Measurements from ENCODE around the gene EPHB1.
"Not testable (repeated sequence)": the region's sequence is repeated elsewhere in the genome, so short reads cannot be mapped to it uniquely, and the experiment has no call there.

EPHB1 gene

DNA sequence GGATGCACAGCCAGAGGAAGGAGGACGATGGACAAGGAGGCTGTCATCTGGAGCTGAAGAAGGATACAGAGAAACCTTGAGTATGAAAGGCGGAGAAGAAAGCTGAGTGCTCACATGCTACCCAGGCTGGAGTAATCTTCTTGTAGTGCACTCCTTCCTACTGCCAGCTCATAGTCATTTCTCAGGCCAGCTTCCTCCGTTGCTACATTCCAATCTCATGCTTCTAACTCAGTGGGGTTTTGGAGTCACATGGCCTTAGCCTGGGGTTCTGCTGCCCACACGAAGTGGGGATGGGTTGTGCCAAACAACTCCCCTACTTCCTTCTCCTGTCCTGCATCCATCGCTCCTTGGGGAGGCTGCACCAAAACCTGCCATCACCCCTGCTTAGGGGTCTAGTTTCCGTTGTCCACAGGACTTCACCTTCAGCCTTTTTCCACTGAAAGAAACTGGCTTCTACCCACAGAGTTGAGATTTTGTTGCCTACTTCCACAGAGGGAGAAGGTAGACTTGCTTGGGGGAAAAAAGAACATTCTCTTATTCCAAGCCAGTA, 239.9 kb downstream of the EPHB1 start:
- in situ Hi-C loops (cut with HindIII; ENCODE audit: low pct_unique_long_range_greater_than_20kb, low sequenced_read_pairs): no loop called here
- DNase-seq (ENCODE audit: low read depth in 1 of 2, low spot score in 1 of 2): no peak
- TF ChIP-seq JUND (IDR thresholded peaks at IDR 0.05; ENCODE audit: low read depth): no peak

DNA sequence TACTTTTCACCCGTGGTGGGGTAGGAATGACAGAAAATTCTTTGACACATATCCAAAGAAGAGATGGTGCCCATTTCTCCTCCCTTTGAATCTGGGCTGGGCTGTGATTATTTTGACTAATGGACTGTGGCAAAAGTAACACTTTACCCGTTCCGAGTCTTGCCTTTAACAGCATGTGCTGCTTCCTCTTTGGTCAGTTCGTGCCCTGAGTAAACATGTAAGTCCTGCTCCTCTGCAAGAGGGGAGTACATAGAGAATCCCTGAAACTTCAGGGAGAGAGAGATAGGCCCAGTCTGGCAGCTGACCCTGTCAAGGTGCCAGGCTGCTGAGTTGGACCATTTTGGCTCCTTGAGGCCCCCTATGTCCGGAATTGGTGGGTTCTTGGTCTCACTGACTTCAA, 243.1 kb downstream of the EPHB1 start:
- in situ Hi-C loops (cut with HindIII; ENCODE audit: low pct_unique_long_range_greater_than_20kb, low sequenced_read_pairs): no loop called here
- no peak for TF ChIP-seq JUND (IDR thresholded peaks at IDR 0.05; ENCODE audit: low read depth)
- DNase-seq (ENCODE audit: low read depth in 1 of 2, low spot score in 1 of 2): no peak

DNA sequence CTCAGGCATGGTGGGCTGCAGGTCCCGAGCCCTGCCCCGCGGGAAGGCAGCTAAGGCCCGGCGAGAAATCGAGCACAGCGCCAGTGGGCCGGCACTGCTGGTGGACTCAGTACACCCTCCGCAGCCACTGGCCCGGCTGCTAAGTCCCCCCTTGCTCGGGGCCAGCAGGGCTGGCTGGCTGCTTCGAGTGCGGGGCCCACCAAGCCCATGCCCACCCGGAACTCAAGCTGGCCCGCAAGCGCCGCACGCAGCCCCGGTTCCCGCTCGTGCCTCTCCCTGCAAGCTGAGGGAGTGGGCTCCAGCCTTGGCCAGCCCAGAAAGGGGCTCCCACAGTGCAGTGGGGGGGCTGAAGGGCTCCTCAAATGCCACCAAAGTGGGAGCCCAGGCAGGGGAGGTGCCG, 244.5 kb downstream of the EPHB1 start:
- DNase-seq (ENCODE audit: low read depth in 1 of 2, low spot score in 1 of 2); in situ Hi-C loops (cut with HindIII; ENCODE audit: low pct_unique_long_range_greater_than_20kb, low sequenced_read_pairs): not testable (repeated sequence)

DNA sequence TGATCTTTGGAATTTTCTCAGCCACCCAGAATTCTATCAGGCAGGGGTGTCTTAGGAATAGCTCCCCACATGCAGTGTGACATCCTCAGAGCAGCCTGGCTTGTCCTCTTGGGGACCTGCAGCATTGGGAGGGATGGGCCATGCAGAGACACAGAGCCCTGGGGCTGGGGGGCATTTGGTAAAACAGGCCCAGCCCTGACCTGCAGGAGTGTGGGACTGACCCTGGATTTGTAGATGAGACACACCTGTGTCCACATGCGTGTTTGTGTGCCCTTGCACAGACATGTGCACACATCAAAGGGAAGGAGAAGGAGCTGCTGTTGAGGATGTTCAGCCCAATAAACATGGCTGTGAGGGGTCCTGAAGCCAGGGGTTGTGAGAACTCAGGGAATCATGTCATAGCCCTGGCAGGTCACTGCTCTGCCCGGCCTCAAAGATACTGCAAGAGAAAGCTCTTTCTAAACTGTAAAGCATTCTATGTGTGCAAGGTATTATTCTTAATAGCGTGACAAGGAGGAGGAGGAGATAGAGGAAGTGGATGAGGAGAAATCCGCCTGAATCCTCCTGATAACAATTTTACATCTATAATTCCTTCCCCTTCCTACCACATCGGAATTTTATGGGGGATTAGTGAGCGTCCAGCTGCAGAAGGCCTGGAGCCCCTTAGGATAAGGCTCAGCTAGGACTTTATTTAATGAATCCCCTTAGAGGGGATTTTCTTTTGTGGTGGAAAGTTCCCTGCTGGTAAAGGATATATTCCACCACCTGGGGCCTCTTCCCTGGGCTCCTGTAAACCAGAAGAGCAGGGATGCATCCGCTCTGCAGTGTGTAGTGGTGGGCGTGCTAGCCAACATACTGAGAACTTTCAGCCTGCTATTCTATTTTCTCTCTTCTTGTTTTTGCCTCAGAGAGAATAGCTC, 245.5 kb downstream of the EPHB1 start:
- in situ Hi-C loops (cut with HindIII; ENCODE audit: low pct_unique_long_range_greater_than_20kb, low sequenced_read_pairs): no loop called here
- DNase-seq (ENCODE audit: low read depth in 1 of 2, low spot score in 1 of 2): no peak
- TF ChIP-seq JUND (IDR thresholded peaks at IDR 0.05; ENCODE audit: low read depth): no peak

DNA sequence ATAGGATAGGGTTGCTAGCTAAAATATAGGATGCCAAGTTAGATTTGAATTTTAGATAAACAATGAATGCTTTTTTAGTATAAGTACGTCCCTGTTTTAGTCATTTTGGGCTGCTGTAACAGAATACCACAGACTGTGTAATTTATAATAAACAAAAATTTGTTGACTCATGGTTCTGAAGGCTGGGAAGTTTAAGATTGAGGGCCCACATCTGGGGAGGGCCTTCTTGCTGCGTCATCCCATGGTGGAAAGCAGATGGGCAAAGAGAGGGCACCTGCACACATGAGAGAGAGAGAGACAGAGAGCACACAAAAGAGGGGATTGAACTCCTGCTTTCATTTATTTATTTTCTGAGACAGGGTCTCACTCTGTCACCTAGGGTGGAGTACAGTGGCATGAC, 246.5 kb downstream of the EPHB1 start:
- DNase-seq (ENCODE audit: low read depth in 1 of 2, low spot score in 1 of 2): no peak
- in situ Hi-C loops (cut with HindIII; ENCODE audit: low pct_unique_long_range_greater_than_20kb, low sequenced_read_pairs): no loop called here
- no peak for TF ChIP-seq JUND (IDR thresholded peaks at IDR 0.05; ENCODE audit: low read depth)

DNA sequence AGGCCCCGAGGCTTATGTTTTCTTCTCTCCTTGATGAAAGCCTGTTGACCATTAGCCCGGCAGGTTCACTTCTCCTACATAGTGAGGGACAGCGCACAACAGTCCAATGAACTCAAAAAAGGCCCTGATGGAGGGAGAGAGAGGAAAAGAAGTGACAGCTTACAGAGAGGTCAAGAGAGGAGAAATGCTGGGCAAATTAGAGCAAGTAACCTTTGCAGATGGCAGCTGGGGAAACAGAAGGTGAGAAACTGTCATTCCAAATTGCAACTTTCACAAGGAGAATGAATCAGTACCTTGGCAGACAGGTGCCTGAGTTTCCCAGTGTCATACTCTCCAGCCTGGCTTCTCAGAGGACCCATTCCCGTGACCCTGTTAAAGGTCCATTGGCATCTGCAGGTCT, 252.0 kb downstream of the EPHB1 start:
- TF ChIP-seq JUND (IDR thresholded peaks at IDR 0.05; ENCODE audit: low read depth): no peak
- DNase-seq (ENCODE audit: low read depth in 1 of 2, low spot score in 1 of 2): no peak
- in situ Hi-C loops (cut with HindIII; ENCODE audit: low pct_unique_long_range_greater_than_20kb, low sequenced_read_pairs): no loop called here

DNA sequence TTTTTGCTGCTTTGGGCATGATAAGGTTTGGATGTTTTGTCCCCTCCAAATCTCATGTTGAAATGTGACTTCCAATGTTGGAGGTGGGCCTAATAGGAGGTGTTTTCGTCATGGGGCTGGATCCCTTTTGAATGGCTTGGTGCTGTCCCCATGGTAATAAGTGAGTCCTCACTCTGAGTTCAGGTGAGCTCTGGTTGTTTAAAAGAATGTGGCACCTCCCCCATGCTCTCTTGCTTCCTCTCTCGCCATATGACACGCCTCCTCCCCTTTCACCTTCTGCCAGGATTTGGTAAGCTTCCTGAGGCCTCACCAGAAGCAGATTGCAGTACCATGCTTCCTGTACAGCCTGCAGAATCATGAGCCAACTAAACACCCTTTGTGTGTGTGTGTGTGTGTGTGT, 255.5 kb downstream of the EPHB1 start:
- in situ Hi-C loops (cut with HindIII; ENCODE audit: low pct_unique_long_range_greater_than_20kb, low sequenced_read_pairs): no loop called here
- TF ChIP-seq JUND (IDR thresholded peaks at IDR 0.05; ENCODE audit: low read depth): no peak
- DNase-seq (ENCODE audit: low read depth in 1 of 2, low spot score in 1 of 2): no peak

DNA sequence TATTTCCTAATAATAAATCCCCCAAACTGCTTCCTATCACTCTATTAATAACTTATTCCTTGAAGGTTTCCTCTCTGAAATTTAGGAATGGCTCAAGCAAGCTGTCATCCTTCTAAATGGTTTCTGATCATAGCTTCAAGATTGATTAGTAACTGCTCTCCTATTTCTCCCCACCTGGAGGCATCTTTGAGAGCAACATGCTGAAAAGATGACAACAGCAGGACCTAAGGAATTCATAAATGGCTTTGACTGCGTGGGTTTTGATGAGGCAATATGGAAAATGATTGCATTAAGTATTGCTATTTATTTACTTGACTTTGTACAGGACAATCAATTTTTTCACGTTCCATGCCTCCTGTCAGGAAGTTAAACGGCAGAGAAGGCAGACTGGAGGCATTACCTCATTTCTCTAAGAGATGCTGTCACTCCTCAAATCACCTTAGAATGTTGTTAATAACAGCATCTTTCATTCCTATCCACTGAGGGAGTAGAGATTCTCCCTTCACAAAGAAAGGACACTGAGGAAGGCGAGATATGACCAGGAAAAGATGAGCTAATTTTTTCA, 256.4 kb downstream of the EPHB1 start:
- no peak for DNase-seq (ENCODE audit: low read depth in 1 of 2, low spot score in 1 of 2)
- no peak for TF ChIP-seq JUND (IDR thresholded peaks at IDR 0.05; ENCODE audit: low read depth)
- in situ Hi-C loops (cut with HindIII; ENCODE audit: low pct_unique_long_range_greater_than_20kb, low sequenced_read_pairs): no loop called here

DNA sequence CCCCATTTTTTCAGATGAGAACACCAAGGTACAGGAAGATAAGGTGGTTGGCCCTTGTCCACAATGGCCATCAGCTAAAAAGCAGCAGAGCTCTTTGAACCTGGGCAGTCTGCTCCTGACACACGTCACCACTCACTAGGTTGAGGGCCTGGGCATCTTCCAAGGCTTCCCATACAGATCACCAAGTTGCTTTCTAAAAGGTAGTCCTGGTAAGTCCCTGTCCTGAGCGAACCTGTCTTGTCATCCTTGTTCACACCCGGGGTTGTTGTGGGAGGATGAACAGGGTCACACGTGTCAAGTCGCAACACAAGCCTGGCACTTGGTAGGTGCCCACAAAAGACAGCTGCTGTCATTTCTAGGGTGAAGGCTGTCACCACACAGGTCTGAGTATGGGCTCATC, 260.4 kb downstream of the EPHB1 start:
- in situ Hi-C loops (cut with HindIII; ENCODE audit: low pct_unique_long_range_greater_than_20kb, low sequenced_read_pairs): no loop called here
- no peak for TF ChIP-seq JUND (IDR thresholded peaks at IDR 0.05; ENCODE audit: low read depth)
- DNase-seq (ENCODE audit: low read depth in 1 of 2, low spot score in 1 of 2): no peak

DNA sequence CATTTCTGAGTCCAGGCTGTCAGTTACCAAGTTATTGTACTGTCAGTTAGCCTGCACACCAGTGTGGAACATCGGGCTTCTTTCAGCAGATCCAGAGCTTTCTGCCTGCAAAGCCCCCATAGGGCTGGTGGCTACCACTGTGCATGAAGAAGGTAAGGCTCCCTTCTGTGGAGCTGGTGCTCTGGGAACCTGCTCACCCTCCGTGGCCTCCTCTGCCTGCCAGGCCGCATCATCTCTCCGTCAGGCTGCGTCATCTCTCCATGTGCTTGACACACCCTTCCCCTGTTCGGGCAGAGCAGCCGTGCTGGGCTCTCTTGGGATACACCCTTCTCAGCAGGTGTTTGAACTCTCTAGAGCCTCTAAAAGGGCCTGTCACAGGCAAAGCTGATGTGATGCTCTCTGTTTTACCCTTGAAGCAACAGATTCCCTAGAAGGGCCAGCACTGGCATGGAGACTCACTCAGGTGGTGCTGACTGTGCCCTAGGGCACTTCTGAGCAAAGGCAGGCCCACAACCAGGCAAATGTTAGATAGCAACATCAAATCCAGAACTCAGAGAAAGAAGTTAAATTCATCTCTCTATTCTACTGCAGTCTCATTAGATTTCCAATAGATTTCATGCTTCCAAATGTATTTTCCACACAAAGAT, 261.1 kb downstream of the EPHB1 start:
- no peak for DNase-seq (ENCODE audit: low read depth in 1 of 2, low spot score in 1 of 2)
- no peak for TF ChIP-seq JUND (IDR thresholded peaks at IDR 0.05; ENCODE audit: low read depth)
- in situ Hi-C loops (cut with HindIII; ENCODE audit: low pct_unique_long_range_greater_than_20kb, low sequenced_read_pairs): no loop called here

DNA sequence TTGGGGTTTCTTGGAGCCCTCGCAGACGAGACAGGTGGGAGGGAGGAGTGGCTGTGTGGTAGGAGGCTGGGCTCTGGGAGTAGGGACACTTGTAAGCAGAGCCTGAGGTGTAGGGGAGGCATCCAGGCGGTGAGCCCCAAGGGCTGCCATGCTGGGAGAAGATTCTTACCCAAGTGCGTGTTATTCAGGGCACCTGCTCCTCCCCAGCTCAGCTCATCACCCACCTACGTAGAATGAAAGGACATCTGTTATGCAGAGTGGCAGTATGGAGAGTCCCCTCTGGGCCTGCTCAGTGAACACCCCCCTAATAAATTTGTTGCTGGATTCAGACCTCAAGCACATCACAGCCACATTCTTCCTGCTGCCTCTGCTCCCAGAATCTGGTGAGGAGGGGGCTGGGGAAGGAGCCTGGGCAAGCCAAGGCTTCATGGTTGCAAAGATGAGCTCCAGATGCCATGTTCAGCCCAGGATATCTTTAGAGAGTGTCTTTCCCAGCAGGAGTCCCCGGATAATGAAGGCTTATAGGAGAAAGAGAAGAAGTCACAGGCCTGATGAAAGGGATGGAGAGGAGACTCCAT, 261.8 kb downstream of the EPHB1 start:
- in situ Hi-C loops (cut with HindIII; ENCODE audit: low pct_unique_long_range_greater_than_20kb, low sequenced_read_pairs): no loop called here
- TF ChIP-seq JUND (IDR thresholded peaks at IDR 0.05; ENCODE audit: low read depth): no peak
- DNase-seq (ENCODE audit: low read depth in 1 of 2, low spot score in 1 of 2): no peak

DNA sequence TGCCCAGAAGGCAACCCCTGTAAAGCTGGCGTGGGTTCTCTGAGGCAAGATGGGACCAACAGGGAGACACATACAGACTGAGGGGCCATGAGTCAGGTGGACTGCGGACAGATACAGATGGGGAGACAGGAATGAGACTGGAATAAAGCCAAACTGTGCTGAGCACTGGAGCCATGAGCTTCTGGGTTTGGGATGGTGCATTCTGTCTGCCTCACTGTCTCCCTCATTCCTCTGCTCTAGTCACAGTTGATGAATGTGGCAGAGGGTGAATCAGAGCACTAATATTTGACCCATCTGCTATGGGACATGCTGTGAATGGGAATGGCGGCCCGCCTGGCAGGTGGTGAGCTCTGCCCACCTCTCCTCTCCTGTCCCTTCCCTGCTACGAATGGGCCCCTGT, 262.9 kb downstream of the EPHB1 start:
- no peak for TF ChIP-seq JUND (IDR thresholded peaks at IDR 0.05; ENCODE audit: low read depth)
- no peak for DNase-seq (ENCODE audit: low read depth in 1 of 2, low spot score in 1 of 2)
- in situ Hi-C loops (cut with HindIII; ENCODE audit: low pct_unique_long_range_greater_than_20kb, low sequenced_read_pairs): no loop called here

DNA sequence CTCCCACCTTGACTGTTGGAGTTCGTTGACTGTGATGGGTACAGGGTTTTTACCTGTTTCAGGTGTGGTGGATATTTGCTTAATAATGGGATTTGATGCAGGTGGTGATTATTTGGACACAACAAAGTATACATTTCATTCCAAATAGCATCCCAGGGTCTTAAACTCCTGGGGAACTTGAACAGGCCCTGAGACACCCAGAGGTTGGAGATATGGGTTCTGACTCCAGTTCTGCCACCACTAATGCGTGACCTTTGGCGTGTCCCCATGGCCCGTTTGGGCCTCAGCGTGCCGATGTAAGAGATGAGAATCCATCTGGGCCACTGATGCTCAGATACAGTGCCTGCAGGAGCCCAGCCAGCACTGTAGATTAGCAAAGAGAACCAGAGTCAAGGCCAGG, 264.5 kb downstream of the EPHB1 start:
- in situ Hi-C loops (cut with HindIII; ENCODE audit: low pct_unique_long_range_greater_than_20kb, low sequenced_read_pairs): no loop called here
- no peak for TF ChIP-seq JUND (IDR thresholded peaks at IDR 0.05; ENCODE audit: low read depth)
- DNase-seq (ENCODE audit: low read depth in 1 of 2, low spot score in 1 of 2): no peak

DNA sequence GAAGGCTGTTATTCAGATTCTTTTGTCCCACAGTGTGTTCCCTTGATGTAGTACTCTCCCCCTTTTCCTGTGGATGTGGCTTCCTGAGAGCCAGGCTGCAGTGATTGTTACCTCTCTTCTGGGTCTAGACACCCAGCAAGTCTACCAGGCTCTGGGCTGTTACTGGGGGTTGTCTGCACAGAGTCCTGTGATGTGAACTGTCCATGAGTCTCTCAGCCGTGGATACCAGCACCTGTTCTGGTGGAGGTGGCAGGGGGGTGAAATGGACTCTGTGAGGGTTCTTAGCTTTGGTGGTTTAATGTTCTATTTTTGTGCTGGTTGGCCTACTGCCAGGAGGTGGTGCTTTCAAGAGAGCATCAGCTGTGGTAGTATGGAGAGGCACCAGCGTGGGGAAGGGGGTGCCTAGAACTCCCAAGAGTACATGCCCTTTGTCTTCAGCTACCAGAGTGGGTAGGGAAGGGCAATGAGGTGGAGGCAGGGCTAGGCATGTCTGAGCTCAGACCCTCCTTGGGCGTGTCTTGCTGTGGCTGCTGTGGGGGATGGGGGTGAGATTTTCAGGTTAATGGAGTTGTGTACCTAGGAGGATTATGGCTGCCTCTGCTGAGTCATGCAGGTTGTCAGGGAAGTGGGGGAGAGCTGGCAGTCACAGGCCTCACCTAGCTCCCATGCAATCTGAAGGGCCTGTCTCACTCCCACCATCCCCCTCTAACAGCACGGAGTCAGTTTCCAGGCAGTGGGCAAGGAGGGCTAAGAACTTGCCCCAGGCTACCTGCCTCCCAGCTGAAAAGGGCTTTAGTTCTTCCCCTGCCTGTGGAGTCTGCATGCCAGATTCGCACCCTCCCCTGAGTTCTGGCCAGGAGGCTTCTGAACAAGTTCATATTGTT, 272.0 kb downstream of the EPHB1 start:
- in situ Hi-C loops (cut with HindIII; ENCODE audit: low pct_unique_long_range_greater_than_20kb, low sequenced_read_pairs); DNase-seq (ENCODE audit: low read depth in 1 of 2, low spot score in 1 of 2): not testable (repeated sequence)
